Stimulated activated CD4-positive, alpha-beta T cell treated with anti-CD3 and anti-CD28 coated beads, TNF-alpha, amount 100 ng/mL, for 4 hours (primary cell): Measurements from ENCODE around the gene FXYD6.
"Not testable (repeated sequence)": the region's sequence is repeated elsewhere in the genome, so short reads cannot be mapped to it uniquely, and the experiment has no call there.

Experiments used
- DNase-seq, 3 experiments: peaks; one replicate each; pipeline ENCODE4 v3.0.0-alpha.2; 2020; ENCODE audit warnings: low read depth in 3 of 3

FXYD6 gene

GRCh38 chr11:117817368-117818040 lies 59.0 kb downstream of the FXYD6 start:
- DNase-seq: peak; percentile 78 to 83 (median 81)

- DNase-seq: no peak
Measured at GRCh38 chr11:117816846-117817367, 59.6 kb downstream of the FXYD6 start.

- no peak for DNase-seq
Measured at GRCh38 chr11:117816151-117816741, 60.2 kb downstream of the FXYD6 start.

- peak in 2 of 3 experiments; percentile 55 to 62 for DNase-seq
Measured at GRCh38 chr11:117815262-117815803, 61.1 kb downstream of the FXYD6 start.

- peak in 2 of 3 experiments; percentile 41 to 67 for DNase-seq
Measured at GRCh38 chr11:117814766-117815261, 61.6 kb downstream of the FXYD6 start.

- no peak for DNase-seq
Measured at GRCh38 chr11:117814204-117814765, 62.2 kb downstream of the FXYD6 start.

GRCh38 chr11:117810056-117810451 lies 66.4 kb downstream of the FXYD6 start:
- DNase-seq: not testable (repeated sequence)

GRCh38 chr11:117809236-117810055 lies 67.0 kb downstream of the FXYD6 start:
- DNase-seq: no peak

- DNase-seq: no peak
Measured at GRCh38 chr11:117808784-117809183, 67.7 kb downstream of the FXYD6 start.

- peak; percentile 63 to 67 (median 66) for DNase-seq
Measured at GRCh38 chr11:117807482-117808327, 68.8 kb downstream of the FXYD6 start.

- DNase-seq: no peak
Measured at GRCh38 chr11:117806846-117807245, 69.6 kb downstream of the FXYD6 start.

GRCh38 chr11:117805045-117805444 lies 71.4 kb downstream of the FXYD6 start:
- DNase-seq: no peak

GRCh38 chr11:117803896-117804295 lies 72.6 kb downstream of the FXYD6 start:
- DNase-seq: no peak

- no peak for DNase-seq
Measured at GRCh38 chr11:117799634-117800033, 76.8 kb downstream of the FXYD6 start.

- DNase-seq: peak in 1 of 3 experiments; percentile 25
Measured at GRCh38 chr11:117796872-117797529, 79.5 kb downstream of the FXYD6 start, which contains the start of gene DSCAML1. Gene DSCAML1 (minus strand): TSS chr11:117797216. CDS start chr11:117797079, 137 bp downstream.

- no peak for DNase-seq
Measured at GRCh38 chr11:117796456-117796871, 80.0 kb downstream of the FXYD6 start.

- no peak for DNase-seq
Measured at GRCh38 chr11:117795638-117796455, 80.6 kb downstream of the FXYD6 start.

GRCh38 chr11:117794772-117795629 lies 81.5 kb downstream of the FXYD6 start:
- no peak for DNase-seq
